K562 (cell line): ENCODE measurements around the gene TMEM92.

Source experiments
- CREM ChIP-seq: IDR thresholded peaks from 2 replicates; pipeline ENCODE4 v1.6.1; 2014; ENCODE audit warnings: antibody characterized with exemption, low read depth
- SNRNP70 ChIP-seq: fragments of 200-400 bp; formaldehyde crosslinking; optimal IDR thresholded peaks from 2 replicates; pipeline ENCODE3; 2017; ENCODE audit warnings: low read depth, low read length
- ZNF444 ChIP-seq: fragments of 250-450 bp; sonication (Bioruptor Pico); IDR thresholded peaks from 2 replicates; pipeline ENCODE4 v1.4.0; 2020; ENCODE audit warnings: mild to moderate bottlenecking, moderate library complexity
- TF ChIP-seq, protein P1 (sequence below): fragments of 450-650 bp; IDR thresholded peaks from 2 replicates; pipeline ENCODE4 v1.6.1; 2016; ENCODE audit warnings: low read depth
- TF ChIP-seq, protein P2 (sequence below), 3 experiments: fragments of 200-800 bp in 1 of 3; fragments of 250-450 bp in 1 of 3; fragments of 450-650 bp in 1 of 3; sonication (Bioruptor Pico) in 1 of 3; sonication (Bioruptor generic) in 1 of 3; formaldehyde crosslinking in 1 of 3; IDR thresholded peaks; 2 replicates each; pipeline versions ENCODE4 v1.6.1 to v1.8.0; 2016 to 2022; ENCODE audit warnings: mild to moderate bottlenecking in 2 of 3, missing genetic modification characterization in 2 of 3, missing compliant biosample characterization in 1 of 3, moderate library complexity in 1 of 3
- TF ChIP-seq, protein P3 (sequence below), 2 experiments: IDR thresholded peaks; 2 replicates each; pipeline ENCODE4 v1.6.1; 2011; ENCODE audit warnings: borderline replicate concordance in 1 of 2, control low read depth in 1 of 2, low read depth in 1 of 2, low read length in 1 of 2, mild to moderate bottlenecking in 1 of 2, mixed read lengths in 1 of 2, moderate library complexity in 1 of 2; ENCODE audit not compliant: insufficient read depth in 1 of 2, insufficient read length in 1 of 2, poor library complexity in 1 of 2, severe bottlenecking in 1 of 2; ENCODE audit errors: extremely low read depth in 1 of 2

DNA sequence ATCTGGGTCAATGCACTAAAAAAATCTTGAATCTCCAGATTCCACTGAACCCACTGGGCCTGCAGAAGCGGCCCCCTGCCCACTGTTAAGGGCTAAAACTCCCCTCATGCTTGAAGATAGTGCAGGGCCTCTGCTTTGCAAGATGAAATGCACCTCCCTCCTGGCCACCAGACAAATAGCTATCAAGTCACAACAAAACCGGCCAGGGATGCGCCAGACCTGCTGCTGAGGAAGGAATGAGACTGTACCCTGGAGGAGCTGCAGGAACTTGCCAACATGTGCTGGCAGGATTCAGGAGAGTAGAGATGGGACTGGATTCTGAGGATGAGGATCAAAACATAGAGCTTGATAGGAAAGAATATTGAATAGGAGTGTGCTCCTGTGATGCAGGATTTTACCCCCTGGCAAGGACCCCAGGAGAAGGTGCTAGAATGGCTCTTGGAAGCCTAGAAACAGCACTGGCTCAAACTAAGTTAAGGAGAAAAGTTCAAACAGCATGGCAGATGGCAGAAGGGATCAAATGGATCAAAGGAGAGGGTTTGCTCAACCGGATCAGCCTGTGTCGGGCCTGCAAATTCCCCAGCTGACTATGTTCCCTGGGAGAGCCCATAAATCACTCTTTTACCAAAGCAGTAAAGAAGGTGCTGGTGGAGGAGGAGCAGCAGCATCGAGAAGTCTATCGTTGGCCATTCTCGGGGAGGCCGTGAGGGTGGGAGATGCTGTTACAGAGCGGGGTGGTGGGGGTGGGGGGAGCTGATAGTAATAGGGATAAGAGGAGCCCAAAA, 44.4 kb downstream of the TMEM92 start:
- no peak for TF ChIP-seq ZNF444 (CRISPR knock-in tag)
- no peak for TF ChIP-seq CREM
- TF ChIP-seq, protein P1, sequence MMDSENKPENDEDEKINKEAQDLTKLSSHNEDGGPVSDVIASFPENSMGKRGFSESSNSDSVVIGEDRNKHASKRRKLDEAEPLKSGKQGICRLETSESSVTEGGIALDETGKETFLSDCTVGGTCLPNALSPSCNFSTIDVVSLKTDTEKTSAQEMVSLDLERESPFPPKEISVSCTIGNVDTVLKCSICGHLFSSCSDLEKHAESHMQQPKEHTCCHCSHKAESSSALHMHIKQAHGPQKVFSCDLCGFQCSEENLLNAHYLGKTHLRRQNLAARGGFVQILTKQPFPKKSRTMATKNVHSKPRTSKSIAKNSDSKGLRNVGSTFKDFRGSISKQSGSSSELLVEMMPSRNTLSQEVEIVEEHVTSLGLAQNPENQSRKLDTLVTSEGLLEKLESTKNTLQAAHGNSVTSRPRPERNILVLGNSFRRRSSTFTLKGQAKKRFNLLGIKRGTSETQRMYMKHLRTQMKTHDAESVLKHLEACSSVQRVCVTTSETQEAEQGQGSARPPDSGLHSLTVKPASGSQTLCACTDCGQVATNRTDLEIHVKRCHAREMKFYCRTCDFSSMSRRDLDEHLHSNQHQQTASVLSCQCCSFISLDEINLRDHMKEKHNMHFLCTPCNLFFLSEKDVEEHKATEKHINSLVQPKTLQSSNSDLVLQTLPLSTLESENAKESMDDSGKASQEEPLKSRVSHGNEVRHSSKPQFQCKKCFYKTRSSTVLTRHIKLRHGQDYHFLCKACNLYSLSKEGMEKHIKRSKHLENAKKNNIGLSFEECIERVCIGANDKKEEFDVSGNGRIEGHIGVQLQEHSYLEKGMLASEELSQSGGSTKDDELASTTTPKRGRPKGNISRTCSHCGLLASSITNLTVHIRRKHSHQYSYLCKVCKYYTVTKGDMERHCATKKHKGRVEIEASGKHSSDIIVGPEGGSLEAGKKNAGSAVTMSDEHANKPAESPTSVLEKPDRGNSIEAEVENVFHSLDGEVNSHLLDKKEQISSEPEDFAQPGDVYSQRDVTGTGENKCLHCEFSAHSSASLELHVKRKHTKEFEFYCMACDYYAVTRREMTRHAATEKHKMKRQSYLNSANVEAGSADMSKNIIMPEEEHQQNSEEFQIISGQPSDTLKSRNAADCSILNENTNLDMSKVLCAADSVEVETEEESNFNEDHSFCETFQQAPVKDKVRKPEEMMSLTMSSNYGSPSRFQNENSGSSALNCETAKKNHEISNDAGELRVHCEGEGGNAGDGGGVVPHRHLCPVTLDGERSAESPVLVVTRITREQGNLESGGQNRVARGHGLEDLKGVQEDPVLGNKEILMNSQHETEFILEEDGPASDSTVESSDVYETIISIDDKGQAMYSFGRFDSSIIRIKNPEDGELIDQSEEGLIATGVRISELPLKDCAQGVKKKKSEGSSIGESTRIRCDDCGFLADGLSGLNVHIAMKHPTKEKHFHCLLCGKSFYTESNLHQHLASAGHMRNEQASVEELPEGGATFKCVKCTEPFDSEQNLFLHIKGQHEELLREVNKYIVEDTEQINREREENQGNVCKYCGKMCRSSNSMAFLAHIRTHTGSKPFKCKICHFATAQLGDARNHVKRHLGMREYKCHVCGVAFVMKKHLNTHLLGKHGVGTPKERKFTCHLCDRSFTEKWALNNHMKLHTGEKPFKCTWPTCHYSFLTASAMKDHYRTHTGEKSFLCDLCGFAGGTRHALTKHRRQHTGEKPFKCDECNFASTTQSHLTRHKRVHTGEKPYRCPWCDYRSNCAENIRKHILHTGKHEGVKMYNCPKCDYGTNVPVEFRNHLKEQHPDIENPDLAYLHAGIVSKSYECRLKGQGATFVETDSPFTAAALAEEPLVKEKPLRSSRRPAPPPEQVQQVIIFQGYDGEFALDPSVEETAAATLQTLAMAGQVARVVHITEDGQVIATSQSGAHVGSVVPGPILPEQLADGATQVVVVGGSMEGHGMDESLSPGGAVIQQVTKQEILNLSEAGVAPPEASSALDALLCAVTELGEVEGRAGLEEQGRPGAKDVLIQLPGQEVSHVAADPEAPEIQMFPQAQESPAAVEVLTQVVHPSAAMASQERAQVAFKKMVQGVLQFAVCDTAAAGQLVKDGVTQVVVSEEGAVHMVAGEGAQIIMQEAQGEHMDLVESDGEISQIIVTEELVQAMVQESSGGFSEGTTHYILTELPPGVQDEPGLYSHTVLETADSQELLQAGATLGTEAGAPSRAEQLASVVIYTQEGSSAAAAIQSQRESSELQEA: no peak
- TF ChIP-seq, protein P2, sequence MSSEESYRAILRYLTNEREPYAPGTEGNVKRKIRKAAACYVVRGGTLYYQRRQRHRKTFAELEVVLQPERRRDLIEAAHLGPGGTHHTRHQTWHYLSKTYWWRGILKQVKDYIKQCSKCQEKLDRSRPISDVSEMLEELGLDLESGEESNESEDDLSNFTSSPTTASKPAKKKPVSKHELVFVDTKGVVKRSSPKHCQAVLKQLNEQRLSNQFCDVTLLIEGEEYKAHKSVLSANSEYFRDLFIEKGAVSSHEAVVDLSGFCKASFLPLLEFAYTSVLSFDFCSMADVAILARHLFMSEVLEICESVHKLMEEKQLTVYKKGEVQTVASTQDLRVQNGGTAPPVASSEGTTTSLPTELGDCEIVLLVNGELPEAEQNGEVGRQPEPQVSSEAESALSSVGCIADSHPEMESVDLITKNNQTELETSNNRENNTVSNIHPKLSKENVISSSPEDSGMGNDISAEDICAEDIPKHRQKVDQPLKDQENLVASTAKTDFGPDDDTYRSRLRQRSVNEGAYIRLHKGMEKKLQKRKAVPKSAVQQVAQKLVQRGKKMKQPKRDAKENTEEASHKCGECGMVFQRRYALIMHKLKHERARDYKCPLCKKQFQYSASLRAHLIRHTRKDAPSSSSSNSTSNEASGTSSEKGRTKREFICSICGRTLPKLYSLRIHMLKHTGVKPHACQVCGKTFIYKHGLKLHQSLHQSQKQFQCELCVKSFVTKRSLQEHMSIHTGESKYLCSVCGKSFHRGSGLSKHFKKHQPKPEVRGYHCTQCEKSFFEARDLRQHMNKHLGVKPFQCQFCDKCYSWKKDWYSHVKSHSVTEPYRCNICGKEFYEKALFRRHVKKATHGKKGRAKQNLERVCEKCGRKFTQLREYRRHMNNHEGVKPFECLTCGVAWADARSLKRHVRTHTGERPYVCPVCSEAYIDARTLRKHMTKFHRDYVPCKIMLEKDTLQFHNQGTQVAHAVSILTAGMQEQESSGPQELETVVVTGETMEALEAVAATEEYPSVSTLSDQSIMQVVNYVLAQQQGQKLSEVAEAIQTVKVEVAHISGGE (CRISPR knock-in tag; IDR thresholded peaks at IDR 0.05): no peak
- no peak for TF ChIP-seq SNRNP70
- TF ChIP-seq, protein P3, sequence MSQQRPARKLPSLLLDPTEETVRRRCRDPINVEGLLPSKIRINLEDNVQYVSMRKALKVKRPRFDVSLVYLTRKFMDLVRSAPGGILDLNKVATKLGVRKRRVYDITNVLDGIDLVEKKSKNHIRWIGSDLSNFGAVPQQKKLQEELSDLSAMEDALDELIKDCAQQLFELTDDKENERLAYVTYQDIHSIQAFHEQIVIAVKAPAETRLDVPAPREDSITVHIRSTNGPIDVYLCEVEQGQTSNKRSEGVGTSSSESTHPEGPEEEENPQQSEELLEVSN (IDR thresholded peaks at IDR 0.05; ENCODE audit: borderline replicate concordance in 1 of 2, extremely low read depth in 1 of 2, insufficient read depth in 1 of 2, insufficient read length in 1 of 2, low read depth in 1 of 2, low read length in 1 of 2, poor library complexity in 1 of 2, severe bottlenecking in 1 of 2): no peak
